HepG2 (cell line): Measurements from ENCODE around the gene IP6K1.

Experiments
- CCDC6 ChIP-seq: sonication (generic); formaldehyde crosslinking; IDR thresholded peaks from 2 replicates; pipeline ENCODE4 v1.8.1; 2022; ENCODE audit warnings: mild to moderate bottlenecking, missing genetic modification reagents, moderate library complexity
- GABPA ChIP-seq, 2 experiments: IDR thresholded peaks; 2 replicates each; pipeline ENCODE4 v1.6.1; 2011 to 2016; ENCODE audit warnings: low read depth in 2 of 2, low read length in 1 of 2, missing biosample characterization in 1 of 2, missing genetic modification characterization in 1 of 2
- HNRNPH1 ChIP-seq: fragments of 200-400 bp; formaldehyde crosslinking; optimal IDR thresholded peaks from 2 replicates; pipeline ENCODE3; 2017; ENCODE audit warnings: mild to moderate bottlenecking, low read depth, low read length
- MLLT10 ChIP-seq: sonication (generic); formaldehyde crosslinking; IDR thresholded peaks from 2 replicates; pipeline ENCODE4 v1.4.0; 2020; ENCODE audit warnings: missing genetic modification reagents
- POLR2A ChIP-seq, 2 experiments: IDR thresholded peaks; 2 replicates each; pipeline ENCODE4 v1.6.1; 2011; ENCODE audit warnings: low read depth in 2 of 2, low read length in 2 of 2, mild to moderate bottlenecking in 1 of 2, moderate library complexity in 1 of 2; ENCODE audit not compliant: insufficient read depth in 1 of 2
- TCF7L2 ChIP-seq: IDR thresholded peaks from 2 replicates; pipeline ENCODE4 v1.6.1; 2011; ENCODE audit warnings: mild to moderate bottlenecking, low read depth, low read length, moderate library complexity
- ZBTB21 ChIP-seq: sonication (generic); formaldehyde crosslinking; IDR thresholded peaks from 2 replicates; pipeline ENCODE4 v1.4.0; 2020; ENCODE audit warnings: missing genetic modification reagents
- TF ChIP-seq, protein P1 (sequence below): sonication (generic); formaldehyde crosslinking; IDR thresholded peaks from 2 replicates; pipeline ENCODE4 v1.4.0; 2020; ENCODE audit warnings: mild to moderate bottlenecking, missing genetic modification reagents
- TF ChIP-seq, protein P2 (sequence below): sonication (generic); formaldehyde crosslinking; IDR thresholded peaks from 2 replicates; pipeline ENCODE4 v1.5.0; 2020; ENCODE audit warnings: mild to moderate bottlenecking, missing genetic modification reagents, moderate library complexity
- TF ChIP-seq, protein P3 (sequence below): sonication (generic); formaldehyde crosslinking; IDR thresholded peaks from 2 replicates; pipeline ENCODE4 v1.4.0; 2020; ENCODE audit warnings: missing genetic modification reagents
- TF ChIP-seq, protein P4 (sequence below): sonication (generic); formaldehyde crosslinking; IDR thresholded peaks from 2 replicates; pipeline ENCODE4 v1.5.1; 2020; ENCODE audit warnings: mild to moderate bottlenecking, missing genetic modification reagents, moderate library complexity

DNA sequence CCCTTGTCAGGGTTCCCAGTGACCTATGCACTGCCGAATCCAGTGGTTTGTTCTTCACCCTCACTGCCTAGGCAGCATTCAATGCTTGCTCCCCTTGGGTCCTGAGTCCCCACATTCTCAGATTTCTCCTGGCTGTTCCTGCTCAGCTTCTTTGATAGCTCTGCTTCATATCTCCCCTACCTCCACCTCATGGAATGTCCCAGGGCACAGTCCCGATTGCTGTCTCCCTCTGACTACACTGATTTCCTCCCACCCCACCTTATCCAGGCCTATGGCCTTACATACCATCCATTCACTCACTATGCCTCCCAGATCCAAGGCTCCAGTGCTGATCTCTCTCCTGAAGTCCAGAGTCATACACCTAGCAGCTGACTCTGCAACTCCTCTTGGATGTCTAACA, 14.8 kb upstream of the IP6K1 start:
- TF ChIP-seq, protein P1, sequence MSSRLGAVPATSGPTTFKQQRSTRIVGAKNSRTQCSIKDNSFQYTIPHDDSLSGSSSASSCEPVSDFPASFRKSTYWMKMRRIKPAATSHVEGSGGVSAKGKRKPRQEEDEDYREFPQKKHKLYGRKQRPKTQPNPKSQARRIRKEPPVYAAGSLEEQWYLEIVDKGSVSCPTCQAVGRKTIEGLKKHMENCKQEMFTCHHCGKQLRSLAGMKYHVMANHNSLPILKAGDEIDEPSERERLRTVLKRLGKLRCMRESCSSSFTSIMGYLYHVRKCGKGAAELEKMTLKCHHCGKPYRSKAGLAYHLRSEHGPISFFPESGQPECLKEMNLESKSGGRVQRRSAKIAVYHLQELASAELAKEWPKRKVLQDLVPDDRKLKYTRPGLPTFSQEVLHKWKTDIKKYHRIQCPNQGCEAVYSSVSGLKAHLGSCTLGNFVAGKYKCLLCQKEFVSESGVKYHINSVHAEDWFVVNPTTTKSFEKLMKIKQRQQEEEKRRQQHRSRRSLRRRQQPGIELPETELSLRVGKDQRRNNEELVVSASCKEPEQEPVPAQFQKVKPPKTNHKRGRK (CRISPR knock-in tag), result no peak
- TF ChIP-seq, protein P2, sequence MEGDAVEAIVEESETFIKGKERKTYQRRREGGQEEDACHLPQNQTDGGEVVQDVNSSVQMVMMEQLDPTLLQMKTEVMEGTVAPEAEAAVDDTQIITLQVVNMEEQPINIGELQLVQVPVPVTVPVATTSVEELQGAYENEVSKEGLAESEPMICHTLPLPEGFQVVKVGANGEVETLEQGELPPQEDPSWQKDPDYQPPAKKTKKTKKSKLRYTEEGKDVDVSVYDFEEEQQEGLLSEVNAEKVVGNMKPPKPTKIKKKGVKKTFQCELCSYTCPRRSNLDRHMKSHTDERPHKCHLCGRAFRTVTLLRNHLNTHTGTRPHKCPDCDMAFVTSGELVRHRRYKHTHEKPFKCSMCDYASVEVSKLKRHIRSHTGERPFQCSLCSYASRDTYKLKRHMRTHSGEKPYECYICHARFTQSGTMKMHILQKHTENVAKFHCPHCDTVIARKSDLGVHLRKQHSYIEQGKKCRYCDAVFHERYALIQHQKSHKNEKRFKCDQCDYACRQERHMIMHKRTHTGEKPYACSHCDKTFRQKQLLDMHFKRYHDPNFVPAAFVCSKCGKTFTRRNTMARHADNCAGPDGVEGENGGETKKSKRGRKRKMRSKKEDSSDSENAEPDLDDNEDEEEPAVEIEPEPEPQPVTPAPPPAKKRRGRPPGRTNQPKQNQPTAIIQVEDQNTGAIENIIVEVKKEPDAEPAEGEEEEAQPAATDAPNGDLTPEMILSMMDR, result no peak
- TF ChIP-seq, protein P3, sequence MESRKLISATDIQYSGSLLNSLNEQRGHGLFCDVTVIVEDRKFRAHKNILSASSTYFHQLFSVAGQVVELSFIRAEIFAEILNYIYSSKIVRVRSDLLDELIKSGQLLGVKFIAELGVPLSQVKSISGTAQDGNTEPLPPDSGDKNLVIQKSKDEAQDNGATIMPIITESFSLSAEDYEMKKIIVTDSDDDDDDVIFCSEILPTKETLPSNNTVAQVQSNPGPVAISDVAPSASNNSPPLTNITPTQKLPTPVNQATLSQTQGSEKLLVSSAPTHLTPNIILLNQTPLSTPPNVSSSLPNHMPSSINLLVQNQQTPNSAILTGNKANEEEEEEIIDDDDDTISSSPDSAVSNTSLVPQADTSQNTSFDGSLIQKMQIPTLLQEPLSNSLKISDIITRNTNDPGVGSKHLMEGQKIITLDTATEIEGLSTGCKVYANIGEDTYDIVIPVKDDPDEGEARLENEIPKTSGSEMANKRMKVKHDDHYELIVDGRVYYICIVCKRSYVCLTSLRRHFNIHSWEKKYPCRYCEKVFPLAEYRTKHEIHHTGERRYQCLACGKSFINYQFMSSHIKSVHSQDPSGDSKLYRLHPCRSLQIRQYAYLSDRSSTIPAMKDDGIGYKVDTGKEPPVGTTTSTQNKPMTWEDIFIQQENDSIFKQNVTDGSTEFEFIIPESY (CRISPR knock-in tag), result no peak
- TF ChIP-seq GABPA (IDR thresholded peaks at IDR 0.05; ENCODE audit: low read depth, low read length) (no peak), GABPA (CRISPR knock-in tag; IDR thresholded peaks at IDR 0.05; ENCODE audit: low read depth) (no peak), CCDC6 (CRISPR knock-in tag) (no peak), POLR2A (IDR thresholded peaks at IDR 0.05; ENCODE audit: insufficient read depth in 1 of 2, low read depth in 2 of 2, low read length in 2 of 2) (no peak), MLLT10 (CRISPR knock-in tag) (no peak), HNRNPH1 (no peak), ZBTB21 (CRISPR knock-in tag) (no peak), TCF7L2 (no peak)
- TF ChIP-seq, protein P4, sequence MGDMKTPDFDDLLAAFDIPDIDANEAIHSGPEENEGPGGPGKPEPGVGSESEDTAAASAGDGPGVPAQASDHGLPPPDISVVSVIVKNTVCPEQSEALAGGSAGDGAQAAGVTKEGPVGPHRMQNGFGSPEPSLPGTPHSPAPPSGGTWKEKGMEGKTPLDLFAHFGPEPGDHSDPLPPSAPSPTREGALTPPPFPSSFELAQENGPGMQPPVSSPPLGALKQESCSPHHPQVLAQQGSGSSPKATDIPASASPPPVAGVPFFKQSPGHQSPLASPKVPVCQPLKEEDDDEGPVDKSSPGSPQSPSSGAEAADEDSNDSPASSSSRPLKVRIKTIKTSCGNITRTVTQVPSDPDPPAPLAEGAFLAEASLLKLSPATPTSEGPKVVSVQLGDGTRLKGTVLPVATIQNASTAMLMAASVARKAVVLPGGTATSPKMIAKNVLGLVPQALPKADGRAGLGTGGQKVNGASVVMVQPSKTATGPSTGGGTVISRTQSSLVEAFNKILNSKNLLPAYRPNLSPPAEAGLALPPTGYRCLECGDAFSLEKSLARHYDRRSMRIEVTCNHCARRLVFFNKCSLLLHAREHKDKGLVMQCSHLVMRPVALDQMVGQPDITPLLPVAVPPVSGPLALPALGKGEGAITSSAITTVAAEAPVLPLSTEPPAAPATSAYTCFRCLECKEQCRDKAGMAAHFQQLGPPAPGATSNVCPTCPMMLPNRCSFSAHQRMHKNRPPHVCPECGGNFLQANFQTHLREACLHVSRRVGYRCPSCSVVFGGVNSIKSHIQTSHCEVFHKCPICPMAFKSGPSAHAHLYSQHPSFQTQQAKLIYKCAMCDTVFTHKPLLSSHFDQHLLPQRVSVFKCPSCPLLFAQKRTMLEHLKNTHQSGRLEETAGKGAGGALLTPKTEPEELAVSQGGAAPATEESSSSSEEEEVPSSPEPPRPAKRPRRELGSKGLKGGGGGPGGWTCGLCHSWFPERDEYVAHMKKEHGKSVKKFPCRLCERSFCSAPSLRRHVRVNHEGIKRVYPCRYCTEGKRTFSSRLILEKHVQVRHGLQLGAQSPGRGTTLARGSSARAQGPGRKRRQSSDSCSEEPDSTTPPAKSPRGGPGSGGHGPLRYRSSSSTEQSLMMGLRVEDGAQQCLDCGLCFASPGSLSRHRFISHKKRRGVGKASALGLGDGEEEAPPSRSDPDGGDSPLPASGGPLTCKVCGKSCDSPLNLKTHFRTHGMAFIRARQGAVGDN (CRISPR knock-in tag), result no peak
